HG03108 (cell line): Measurements from ENCODE around the gene SLC16A8.
"Not testable (repeated sequence)": the region's sequence is repeated elsewhere in the genome, so short reads cannot be mapped to it uniquely, and the experiment has no call there.

Experiments
- ATAC-seq: cut with Tn5 transposase; IDR thresholded peaks from one replicate; pipeline ENCODE4 v1.9.1; 2021; ENCODE audit warnings: moderate library complexity; ENCODE audit not compliant: unreplicated experiment

Gene SLC16A8

DNA sequence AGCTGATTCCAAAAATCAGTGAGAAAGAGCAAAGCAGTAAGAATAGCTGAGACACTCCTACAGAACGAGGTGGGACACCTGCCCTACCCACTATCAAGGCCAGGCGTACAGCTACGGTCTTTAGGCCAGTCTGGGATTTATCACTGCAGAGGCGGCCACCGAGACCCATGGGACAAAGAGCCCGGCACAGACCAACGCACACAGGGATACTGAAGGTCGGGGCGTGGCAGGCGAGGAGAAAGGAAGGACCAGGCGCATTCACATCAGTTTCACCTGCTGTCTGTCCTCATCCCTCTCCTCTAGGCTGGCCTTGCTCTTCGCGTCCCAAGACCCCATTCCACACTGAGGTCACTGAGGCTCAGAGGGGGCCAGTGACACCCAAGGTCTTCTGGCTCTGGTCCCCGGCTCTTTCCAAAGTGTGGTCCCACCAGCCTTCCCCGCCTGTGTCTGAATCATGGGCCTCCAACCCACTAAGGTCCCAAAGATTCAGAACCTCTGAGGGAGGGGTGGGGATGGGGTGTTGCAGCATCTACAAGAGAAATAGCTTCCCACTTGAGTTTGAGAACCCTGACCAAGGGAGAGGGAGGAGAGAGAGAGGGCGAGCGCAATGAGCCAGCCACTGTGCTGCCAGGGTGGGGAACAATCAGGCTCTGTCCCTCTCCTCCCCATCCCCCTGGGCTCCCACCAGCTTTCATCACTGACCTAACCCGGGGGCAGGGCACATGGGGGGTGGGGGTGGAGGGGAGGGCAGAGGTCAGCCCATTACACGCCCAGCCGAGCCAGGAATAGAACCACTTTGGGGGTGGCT lies 34.0 kb downstream of the SLC16A8 start:
- ATAC-seq = no peak

DNA sequence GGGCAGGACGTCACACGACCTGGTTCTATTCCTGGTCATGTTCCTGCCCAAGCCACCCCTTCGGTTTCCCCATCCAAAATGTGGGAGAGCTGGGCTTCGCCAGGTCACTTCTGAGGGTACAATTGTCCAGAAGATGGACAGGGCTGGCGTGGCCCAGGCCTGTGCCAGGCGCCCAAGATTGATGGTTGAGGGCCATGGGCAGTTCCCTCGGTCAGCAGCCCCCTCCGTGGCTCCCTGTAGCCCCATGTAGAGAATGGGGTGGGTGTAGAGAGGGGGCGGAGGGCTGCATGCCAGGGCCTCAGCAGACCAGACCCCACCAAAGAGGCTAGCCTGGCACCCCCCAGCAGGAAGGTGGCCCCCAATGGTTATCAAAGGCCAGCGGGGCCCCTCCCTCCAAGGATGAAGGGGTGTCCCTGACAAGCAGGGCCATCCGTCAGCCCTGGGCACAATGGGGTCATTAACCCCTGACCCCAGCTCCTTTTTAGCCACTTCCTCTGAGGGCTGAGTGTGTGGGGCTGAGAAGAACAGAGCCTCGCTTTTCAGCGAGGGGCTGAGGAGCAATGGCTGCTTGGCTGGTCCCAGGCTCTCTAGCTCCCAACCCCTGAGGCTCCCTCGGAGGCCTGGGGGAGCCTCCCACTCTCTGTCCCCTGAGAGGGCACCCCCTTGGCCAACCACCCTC lies 37.8 kb downstream of the SLC16A8 start:
- ATAC-seq = no peak

DNA sequence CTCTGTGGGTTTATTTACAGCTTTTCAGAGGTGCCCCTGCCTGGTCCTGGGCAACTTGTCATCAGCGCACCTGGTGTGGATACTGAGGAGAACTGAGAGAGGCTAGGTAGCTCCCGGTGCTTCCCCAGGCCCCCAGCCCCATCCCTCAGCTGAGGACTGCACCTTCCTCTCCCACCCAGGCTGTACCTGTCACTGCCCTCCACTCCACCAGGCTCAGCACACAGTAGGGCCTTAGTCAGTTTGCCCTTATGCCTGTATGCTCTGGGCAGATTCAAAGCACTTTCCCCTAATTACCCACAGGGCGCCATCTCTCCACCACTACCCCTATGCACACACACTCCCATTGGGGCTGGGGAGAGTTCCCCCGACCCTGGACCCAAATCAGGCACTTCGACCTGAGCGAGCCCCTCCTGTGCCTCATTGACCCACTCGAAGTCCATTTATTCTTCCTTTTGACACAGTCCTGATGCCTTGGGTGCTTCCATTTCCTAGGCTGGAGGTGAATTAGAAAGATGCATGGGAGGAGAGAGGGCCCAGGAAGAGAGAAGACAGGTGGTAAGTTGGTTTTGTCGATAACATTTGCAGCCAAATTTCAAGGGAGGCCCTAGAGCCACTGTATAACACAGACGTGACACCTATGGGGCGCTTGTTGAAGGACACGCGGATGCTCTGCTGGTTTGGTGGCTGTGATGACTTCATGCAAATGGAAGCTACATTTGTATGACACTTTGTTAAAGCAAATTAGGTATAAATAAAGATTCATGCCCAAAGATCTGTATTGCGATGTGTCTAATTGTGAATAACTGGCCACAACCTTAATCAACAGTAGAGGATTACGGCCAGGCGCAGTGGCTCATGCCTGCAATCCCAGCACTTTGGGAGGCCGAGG lies 40.6 kb downstream of the SLC16A8 start:
- ATAC-seq = no peak

DNA sequence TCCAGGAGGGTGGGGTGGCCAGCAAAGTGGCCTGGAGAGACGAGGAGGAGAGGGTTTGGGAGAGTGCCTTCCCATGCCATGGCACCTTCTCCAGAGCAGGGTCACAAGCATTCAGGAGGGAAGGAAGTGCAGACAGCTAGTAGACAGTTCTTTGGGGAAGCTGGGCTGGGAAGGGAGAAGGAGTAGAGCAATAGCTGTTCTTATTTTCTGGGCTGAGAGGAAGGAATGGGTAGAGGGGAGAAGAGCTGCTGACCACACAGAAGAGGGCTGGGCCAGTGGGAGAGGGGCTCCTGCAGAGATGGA lies 41.5 kb downstream of the SLC16A8 start:
- ATAC-seq = no peak

DNA sequence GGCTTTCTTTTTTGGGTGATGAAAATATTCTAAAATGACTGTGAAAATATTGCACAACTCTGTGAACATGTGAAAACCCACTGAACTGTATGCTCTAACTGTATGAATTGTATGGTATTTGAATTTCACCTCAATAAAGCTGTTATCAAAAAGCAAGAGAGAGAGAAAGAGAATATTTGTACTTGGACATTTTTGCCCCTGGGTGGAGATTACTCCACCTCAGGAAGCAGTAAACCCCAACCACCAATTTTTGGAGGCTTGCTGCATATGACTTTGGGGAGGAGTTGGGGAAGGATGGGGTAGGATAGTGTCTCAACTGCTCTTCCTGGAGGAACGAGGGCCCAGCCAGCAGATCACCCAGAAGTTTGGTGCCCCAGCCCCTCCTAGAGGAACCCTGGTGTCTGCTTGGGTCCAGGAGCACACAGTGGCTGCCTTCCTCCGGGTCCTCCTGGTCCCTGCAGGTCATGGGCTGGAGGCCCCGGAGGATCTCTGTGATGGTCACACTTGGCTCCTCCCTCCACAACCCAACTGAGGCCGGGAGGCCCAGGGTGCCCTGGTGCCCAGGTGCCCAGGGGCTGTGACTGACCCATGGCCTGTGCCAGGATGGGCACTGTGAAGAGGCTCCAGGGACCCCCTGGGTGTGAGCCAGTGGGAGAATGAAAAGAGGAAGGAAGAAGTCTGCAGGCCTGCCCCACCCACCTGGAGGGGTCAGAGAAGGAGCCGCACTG lies 42.1 kb downstream of the SLC16A8 start:
- no peak for ATAC-seq

DNA sequence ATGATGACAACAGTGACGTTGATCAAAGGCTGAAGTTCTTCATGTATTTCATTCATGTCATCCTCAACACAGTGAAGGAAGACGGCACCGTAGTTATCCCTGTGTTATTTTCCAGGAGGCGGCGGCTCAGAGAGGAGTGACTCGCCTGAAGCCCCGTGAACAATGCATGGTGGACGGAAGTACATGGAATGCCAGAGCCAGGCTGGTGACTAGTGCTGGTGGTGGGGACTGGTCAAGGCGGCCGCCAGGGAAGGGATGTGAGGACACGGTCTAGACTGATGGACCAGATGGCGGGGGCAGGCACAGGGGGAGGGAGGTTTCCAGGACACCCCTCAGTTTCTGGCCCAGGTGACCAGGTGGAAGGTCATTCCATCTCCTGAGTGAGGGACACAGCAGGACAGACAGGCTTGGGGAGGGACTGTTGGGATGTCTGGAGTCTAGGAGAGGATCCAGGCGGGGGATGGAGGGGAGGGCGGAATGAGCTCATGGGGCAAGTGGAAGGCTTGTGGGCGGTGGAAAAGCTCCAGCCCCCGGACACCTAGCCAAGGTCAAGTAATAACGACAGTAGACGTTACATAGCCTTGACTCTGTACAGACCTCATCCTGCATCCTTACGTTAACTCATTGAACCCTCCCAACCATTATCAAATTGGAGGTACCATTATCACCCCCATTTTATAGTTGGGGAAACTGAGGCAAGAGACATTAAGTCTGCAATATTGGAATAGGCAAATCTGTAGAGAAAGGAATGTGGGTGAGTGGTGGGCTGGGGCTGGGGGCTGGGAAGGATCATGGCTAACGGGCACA lies 42.8 kb downstream of the SLC16A8 start:
- ATAC-seq = no peak

DNA sequence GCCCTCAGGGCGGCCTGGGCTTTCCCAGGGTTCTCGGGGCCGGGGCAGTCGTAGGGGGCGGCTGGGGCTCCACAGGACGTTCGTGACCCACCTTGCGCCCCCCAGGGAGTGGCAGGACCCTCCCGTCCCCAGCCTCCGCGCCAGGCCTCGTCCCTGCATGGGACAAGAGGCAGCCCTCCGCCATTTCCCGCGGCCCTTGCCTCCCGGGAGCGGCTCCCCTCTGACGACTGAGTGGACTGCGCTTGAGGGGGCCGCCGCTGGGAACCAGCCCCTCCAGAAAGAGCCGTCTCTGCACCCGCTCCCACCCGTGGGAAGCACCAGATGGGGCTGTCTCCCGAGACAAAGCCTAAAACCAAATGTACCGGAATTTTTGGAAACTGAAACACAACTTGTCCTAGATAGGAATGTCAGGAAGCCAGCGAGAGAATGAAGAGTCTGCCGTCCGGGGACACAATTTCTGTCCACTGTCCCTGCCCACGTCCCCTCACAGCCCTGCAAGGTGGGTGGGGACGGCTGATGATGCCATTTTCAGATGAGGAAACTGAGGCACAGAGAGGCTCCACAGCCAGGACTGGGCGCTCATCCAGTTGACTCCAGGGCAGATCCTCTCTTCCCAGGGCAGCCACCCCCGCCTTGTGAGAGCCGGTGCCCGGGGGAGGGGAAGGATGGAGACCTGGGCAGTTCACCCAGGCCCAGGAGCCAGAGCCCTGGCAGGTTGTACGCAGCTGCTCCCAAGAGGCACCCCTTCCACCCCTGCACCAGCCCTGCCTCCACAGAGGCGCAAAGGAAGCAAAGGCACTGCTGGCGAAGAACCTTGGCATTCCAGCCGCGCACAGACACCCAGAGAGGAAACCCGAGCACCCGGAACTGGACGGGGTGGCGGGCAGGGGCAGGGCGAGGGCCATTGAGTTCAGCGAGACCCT lies 44.8 kb downstream of the SLC16A8 start:
- no peak for ATAC-seq

DNA sequence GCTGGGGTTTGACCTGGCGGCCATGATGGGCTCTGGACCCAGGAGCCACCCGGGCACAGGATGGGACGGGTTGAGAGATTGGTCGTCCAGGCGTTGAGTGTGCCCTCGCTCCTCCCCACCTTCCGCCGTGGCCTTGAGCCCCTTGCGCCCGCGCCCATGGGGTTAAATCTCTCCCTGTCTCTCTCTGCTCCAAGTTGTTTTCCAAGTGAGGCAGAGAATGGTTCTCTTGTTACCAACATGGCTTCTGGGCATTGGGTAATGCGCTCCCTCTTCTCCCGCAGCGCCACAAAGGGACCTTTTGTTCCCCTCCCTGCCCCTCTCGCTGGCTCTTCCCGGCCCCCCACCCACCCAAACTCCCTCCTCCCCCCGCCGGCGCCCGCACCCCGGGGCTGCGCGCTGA lies 45.6 kb downstream of the SLC16A8 start:
- ATAC-seq = no peak

DNA sequence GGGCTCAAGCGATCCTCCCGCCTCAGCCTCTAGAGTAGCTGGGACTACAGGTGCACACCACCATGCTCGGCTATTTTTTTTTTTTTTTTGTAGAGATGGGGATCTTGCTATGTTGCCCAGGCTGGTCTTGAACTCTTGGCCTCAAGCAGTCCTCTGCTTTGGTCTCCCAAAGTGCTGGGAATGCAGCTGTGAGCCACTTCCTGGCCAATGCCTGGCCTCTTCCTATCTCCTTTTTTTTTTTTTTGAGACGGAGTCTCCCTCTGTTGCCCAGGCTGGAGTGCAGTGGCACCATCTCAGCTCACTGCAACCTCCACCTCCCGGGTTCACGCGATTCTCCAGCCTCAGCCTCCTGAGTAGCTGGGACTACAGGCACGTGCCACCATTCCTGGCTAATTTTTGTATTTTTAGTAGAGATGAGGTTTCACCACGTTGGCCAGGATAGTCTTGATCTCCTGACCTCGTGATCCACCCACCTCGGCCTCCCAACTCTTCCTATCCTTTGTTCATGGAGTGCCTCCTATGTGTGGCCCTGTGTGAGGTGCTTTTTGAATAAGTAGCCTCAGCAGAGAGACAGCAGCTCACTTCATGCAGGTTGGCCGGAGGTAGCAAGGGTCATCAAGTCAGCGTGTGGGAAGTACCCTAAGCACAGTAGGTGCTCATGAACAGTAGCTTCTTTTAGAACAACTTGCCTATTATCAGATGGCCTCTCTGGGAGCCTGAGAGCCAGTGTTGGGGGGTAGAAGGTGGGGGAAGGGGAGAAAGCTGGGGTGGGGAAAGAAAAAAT lies 46.4 kb downstream of the SLC16A8 start:
- not testable (repeated sequence) for ATAC-seq

DNA sequence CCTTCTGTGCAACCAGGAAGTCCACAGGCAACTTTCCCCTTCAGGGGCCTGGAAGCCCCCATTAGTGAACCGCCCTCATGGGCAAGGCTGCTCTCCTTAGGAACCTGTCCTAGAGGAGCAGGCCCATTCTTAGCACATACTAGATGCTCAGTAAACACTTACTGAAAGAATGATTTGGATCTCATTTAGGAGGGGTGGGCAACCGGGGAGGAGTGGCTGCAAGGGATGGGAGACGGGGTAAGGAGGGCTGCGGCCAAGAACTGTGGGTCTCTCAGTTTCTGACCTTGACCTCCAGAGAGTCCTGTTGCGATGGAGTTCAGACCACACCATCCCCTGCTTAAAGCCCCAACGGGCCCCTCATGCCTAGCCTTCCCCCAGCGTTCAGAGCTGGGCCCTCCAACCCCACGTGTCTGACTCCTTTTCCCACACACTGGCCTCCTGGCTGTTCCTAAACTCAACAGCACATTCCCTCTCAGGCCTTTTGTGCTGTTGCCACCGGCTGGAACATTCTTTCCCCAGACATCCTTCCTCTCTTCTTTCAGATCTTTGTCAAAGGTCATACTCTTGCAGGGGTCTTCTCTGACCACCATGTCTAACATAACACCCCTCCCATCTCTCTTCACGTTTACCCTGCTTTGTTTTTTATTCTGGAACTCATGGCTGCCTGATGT lies 47.5 kb downstream of the SLC16A8 start:
- ATAC-seq = no peak

DNA sequence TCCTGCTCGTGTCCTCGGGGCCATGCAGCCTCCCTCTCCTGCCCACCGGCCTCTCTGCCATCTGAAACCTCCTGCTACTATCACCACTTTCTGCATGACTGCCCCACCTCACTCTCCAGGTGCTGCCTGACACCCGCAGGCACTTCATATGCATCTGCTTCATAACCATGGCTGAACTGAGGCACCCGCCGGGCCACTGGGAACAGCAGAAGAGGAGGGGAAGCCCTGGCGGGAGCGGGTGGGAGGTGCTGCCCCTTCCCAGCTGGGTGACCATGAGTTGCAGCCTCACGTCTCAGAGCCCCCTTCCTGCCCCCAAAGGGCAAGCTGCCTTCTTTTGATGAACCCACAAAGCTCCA lies 48.5 kb downstream of the SLC16A8 start:
- ATAC-seq = no peak

DNA sequence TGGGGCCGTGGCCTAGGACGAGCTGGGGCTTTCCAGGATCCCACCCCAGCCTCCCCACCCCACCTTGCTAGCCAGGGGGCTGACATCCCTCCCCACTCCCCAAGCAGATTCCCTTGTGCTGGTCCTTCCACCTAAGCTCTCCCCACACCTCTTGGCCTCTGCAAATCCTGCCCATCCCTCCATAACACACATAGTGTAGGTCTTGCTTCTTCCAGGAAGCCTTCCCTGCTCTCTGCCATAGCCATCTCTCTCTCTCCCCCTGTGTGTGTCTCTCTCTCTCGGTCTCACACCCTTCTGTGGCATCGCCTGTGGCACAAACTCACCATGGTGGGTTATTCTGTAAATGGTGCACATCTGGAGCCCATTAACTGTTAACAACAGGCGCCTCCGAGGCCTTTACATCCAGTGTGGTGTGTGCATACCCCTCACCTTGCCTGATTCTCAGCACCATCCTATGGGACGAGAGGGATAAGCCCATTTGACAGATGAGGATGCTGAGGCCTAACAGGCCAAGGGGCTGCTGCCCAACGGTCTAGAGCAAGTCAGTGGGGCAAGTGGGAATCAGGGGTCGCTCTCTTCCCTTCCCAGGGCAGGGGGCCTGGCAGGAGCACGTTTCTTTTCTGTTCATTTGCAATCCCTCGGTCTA lies 49.0 kb downstream of the SLC16A8 start:
- no peak for ATAC-seq

DNA sequence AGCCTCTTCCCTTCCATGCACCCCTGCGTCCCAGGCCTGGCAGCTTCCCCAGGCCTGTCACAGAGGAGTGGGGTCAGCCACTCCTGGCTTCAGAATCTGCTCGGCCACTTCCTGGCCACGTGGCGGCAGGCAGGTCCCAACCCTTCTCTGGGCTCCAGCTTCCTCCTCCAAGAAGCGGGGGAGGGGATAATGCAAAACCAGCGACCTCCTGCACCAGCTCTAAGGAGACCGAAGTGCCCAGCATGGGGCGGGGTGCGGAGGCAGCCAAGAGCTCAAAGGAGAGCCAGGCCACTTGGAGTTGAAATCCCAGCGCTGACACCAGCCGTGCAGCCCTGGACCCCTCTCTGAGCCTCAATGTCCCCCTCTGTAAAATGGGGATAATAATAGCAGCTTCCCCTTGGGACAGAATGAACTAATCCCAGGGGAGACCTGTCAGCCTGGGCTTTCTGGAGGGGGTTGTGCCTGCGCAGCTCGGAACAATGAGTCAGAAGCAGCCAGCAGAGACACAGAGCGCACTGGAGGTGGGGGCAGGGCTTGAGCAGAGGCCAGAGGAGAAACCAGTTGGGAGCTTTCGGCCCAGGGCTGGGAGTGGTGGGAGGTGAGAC lies 49.6 kb downstream of the SLC16A8 start:
- no peak for ATAC-seq

DNA sequence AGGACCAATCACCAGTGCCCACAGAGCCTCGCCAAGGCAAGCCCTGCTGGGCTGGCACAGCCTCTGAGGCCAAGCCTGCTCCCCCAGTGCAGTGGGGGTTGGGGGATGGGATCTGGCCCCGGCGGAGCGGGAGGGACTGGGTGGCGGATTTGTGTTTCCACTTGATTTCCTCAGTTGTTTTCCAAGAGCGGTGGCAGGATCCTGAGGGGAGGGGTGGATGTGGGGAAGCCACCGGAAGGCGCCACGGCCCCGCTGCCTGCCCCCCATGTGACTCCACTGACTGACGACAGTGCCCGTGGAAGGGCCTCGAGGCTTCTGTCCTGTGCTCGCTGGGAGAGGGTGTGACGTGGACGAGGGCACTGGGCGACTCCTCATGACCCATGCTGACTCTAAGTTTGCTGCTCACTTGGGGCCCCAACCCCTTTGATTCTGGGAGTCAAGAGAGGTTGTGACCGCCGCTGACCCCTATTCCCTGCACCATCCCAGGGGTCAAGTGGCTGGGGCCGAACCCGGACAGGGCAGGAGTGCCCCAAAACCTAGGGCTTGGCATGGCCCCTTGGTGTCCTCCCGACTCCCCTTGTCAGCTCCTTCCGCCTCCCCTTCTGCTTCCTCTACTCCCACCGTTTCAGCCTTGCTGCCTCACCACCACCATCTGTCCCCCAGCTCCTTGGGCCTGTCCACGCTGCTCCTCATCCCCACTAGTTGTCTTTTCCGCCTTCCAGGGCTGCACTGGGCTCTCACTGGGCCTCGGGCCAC lies 50.3 kb downstream of the SLC16A8 start:
- ATAC-seq = no peak

DNA sequence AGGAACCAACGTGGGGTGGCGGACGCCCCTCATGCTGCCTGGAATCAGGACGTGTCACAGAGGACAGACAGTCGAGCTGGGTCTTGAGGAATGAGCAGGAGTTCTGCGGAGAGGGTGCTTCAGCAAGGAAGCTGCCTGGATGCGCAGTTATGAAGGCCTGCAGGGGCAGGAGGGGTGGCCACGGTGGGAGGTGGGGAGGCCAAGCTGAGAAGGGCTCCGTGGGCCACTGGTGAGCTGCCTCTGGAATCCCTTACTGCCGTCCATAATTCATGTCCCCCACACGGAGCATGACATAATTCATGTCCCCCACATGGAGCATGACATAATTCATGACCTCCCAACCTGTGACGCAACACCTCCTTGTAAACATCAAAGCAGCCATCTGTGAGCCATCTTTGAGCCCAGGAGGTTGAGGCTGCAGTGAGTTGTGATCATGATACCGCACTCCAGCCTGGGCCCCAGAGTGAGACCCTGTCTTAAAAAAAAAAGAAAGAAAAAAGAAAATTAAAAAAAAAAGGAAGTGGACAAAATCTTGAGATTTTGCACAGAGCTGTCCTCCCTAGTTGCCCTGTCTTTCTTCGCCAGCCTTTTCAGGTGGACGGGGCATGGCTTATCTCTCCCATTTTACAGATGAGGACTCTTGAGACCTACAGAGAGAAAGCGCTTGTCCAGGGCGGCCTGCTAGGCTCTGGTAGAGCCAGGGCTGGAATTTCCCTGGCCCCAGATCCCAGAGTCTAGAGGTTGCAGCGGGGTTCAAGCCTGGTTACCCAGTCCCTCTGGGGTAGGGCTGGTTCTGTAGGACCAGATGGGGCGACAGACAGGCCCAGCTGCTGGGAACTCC lies 51.1 kb downstream of the SLC16A8 start:
- ATAC-seq = no peak
